GM12892 (cell line): ENCODE measurements around the gene PCK1.

Source experiments
- POLR2A ChIP-seq: IDR thresholded peaks from 2 replicates; pipeline ENCODE4 v1.6.1; 2011; ENCODE audit warnings: low read depth, low read length, control low read depth
- POLR2AphosphoS5 ChIP-seq: IDR thresholded peaks from 2 replicates; pipeline ENCODE4 v1.6.1; 2011; ENCODE audit warnings: low read depth, low read length, control low read depth
- TAF1 ChIP-seq: IDR thresholded peaks from 2 replicates; pipeline ENCODE4 v1.6.1; 2011; ENCODE audit warnings: low read depth, mild to moderate bottlenecking, control low read depth, low read length, borderline replicate concordance

DNA sequence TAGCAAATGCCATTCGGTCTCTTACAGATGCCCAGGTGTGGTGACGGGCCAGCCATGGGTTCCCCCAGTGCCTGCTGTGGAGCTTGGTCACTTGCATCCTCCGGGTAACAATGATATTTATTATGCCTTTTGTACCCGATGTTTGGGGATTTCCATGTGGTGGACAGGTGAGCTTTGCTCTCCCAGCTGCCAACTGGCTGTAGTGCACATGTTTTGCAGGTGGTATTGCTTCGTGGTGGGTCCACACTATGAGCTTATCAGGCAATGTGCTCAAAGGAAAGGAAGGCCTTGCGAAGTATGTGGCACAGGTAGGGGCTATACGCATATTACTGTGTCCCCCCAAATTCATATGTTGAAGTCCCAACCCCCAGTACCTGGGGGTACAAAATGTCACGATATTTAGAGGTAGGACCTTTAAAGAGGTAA is 31.7 kb upstream of the PCK1 start:
- TF ChIP-seq POLR2A = no peak
- TF ChIP-seq POLR2AphosphoS5 = no peak
- no peak for TF ChIP-seq TAF1
